HepG2 (cell line): ENCODE results near the gene PFKFB4. TPM values are rescaled to one million over a fixed set of nuclear protein-coding genes. Genes with fewer than 3 reads are reported as not detected.

ENCODE experiments used
- ARNT ChIP-seq: fragments of 450-650 bp; IDR thresholded peaks from 2 replicates; pipeline ENCODE4 v1.6.1; 2017
- HMG20B ChIP-seq: conservative IDR thresholded peaks from 2 replicates; pipeline ENCODE4 v1.6.1; 2016; ENCODE audit warnings: missing genetic modification reagents, missing compliant biosample characterization
- HNRNPK ChIP-seq: fragments of 200-400 bp; formaldehyde crosslinking; IDR thresholded peaks from 2 replicates; pipeline ENCODE4 v1.6.1; 2018; ENCODE audit warnings: low read length, low read depth, moderate library complexity, mild to moderate bottlenecking; ENCODE audit not compliant: poor library complexity, severe bottlenecking
- HNRNPUL1 ChIP-seq: fragments of 200-400 bp; formaldehyde crosslinking; IDR thresholded peaks from 2 replicates; pipeline ENCODE4 v1.6.1; 2017; ENCODE audit warnings: low read depth, mild to moderate bottlenecking, low read length, moderate library complexity
- PAWR ChIP-seq: sonication (generic); formaldehyde crosslinking; IDR thresholded peaks from 2 replicates; pipeline ENCODE4 v1.4.0; 2020; ENCODE audit warnings: missing genetic modification reagents, mild to moderate bottlenecking, borderline replicate concordance
- SIN3A ChIP-seq: IDR thresholded peaks from 2 replicates; pipeline ENCODE4 v1.6.1; 2011; ENCODE audit warnings: low read depth, mild to moderate bottlenecking, control low read depth, low read length, borderline replicate concordance
- SSRP1 ChIP-seq: IDR thresholded peaks from 2 replicates; pipeline ENCODE4 v1.6.1; 2016; ENCODE audit warnings: control low read depth
- TSC22D2 ChIP-seq: sonication (generic); formaldehyde crosslinking; IDR thresholded peaks from 2 replicates; pipeline ENCODE4 v1.5.1; 2020; ENCODE audit warnings: missing genetic modification reagents, mild to moderate bottlenecking, borderline replicate concordance
- ZBTB20 ChIP-seq: sonication (generic); formaldehyde crosslinking; IDR thresholded peaks from 2 replicates; pipeline ENCODE4 v1.8.1; 2023; ENCODE audit warnings: missing genetic modification reagents, low read depth, mild to moderate bottlenecking, borderline replicate concordance
- ZBTB38 ChIP-seq: sonication (generic); formaldehyde crosslinking; IDR thresholded peaks from 2 replicates; pipeline ENCODE4 v1.5.1; 2020; ENCODE audit warnings: mild to moderate bottlenecking, missing genetic modification reagents
- ZBTB7B ChIP-seq: sonication (generic); formaldehyde crosslinking; IDR thresholded peaks from 2 replicates; pipeline ENCODE4 v1.4.0; 2020; ENCODE audit warnings: missing genetic modification reagents
- ZNF101 ChIP-seq: sonication (generic); formaldehyde crosslinking; IDR thresholded peaks from 2 replicates; pipeline ENCODE4 v1.4.0; 2020; ENCODE audit warnings: mild to moderate bottlenecking, low read depth, missing genetic modification reagents, borderline replicate concordance
- ZNF749 ChIP-seq: sonication (generic); formaldehyde crosslinking; IDR thresholded peaks from 2 replicates; pipeline ENCODE4 v1.8.0; 2022; ENCODE audit warnings: mild to moderate bottlenecking, missing genetic modification reagents, moderate library complexity, borderline replicate concordance
- polyA plus RNA-seq, 8 experiments: library from polyadenylated mRNA; depleted of rRNA in 3 of 8; stranded (reverse) in 7 of 8; unstranded in 1 of 8; fragments of >200 nt; fragmentation: Illumina TruSeq in 4 of 8; extraction: Trizol in 4 of 8; gene quantifications; 2 replicates each; pipeline versions ENCODE4 v1.2.1 to v1.2.3, GENCODE V29; 2011 to 2016; ENCODE audit warnings: low read depth in 4 of 8, missing spikeins in 1 of 8, mixed read lengths in 1 of 8; ENCODE audit not compliant: insufficient read depth in 1 of 8
- total RNA-seq, 5 experiments: library from RNA; depleted of rRNA; stranded (reverse); fragments of >200 nt; fragmentation: Illumina TruSeq; extraction: Trizol; gene quantifications; 2 replicates each; pipeline ENCODE4 v1.2.3, GENCODE V29; 2016; ENCODE audit warnings: low read depth in 1 of 5
- TF ChIP-seq, protein P1 (sequence below): sonication (generic); formaldehyde crosslinking; IDR thresholded peaks from 2 replicates; pipeline ENCODE4 v1.4.0; 2020; ENCODE audit warnings: missing genetic modification reagents
- TF ChIP-seq, protein P2 (sequence below): sonication (generic); formaldehyde crosslinking; IDR thresholded peaks from 2 replicates; pipeline ENCODE4 v1.8.1; 2023; ENCODE audit warnings: mild to moderate bottlenecking, missing genetic modification reagents
- TF ChIP-seq, protein P3 (sequence below): fragments of 450-650 bp; IDR thresholded peaks from 2 replicates; pipeline ENCODE4 v1.6.1; 2016
- TF ChIP-seq, protein P4 (sequence below): sonication (generic); formaldehyde crosslinking; IDR thresholded peaks from 2 replicates; pipeline ENCODE4 v1.4.0; 2020; ENCODE audit warnings: mild to moderate bottlenecking, missing genetic modification reagents
- TF ChIP-seq, protein P5 (sequence below): sonication (generic); formaldehyde crosslinking; IDR thresholded peaks from 2 replicates; pipeline ENCODE4 v1.4.0; 2020; ENCODE audit warnings: missing genetic modification reagents
- TF ChIP-seq, protein P6 (sequence below): sonication (generic); formaldehyde crosslinking; IDR thresholded peaks from 2 replicates; pipeline ENCODE4 v1.8.1; 2023; ENCODE audit warnings: mild to moderate bottlenecking, moderate library complexity, missing genetic modification reagents
- TF ChIP-seq, protein P7 (sequence below): IDR thresholded peaks from 2 replicates; pipeline ENCODE4 v1.6.1; 2018; ENCODE audit warnings: missing genetic modification reagents, mild to moderate bottlenecking, missing compliant biosample characterization

PFKFB4 gene
- total and polyA plus RNA-seq, 2 of the 13 experiments (the other 11 are each of a cell fraction or from before 2014, with no cell fraction given), result 7.1 to 103 TPM

DNA sequence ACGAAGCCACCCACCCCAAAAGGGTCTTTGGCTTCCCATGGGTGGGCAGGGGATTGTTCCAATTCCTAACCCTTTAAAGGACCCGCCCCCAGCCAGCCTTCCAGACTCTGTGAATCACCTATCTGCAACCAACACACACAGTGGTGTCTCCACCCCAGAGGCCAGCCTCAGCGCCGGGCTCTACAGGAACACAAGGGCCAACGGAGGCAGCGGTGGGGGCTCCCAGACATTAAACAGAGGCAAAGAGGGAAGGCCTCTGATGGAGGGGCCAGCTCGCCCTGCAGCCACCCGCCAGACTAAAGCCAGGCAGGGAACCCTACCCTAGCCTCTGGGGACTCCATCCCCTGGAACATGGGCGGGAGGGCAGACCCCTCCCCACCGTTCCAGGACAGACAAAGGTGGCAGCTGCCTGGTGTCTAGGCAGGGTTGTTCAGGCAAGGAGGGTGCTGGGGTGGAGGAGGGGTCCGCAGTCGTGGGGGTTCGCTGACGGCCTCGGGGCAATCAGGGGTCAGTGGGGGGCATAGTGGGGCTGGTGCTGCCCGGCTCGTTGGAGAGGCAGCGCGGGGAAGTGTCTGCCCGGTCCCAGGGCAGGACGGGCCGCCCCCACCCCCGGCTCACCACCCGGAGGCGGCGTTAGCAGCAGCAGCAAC lies 53.1 kb downstream of the PFKFB4 start (continued):
- TF ChIP-seq ZNF749 (CRISPR knock-in tag) (no peak), ZBTB20 (CRISPR knock-in tag) (no peak), HNRNPUL1 (no peak), SSRP1 (CRISPR knock-in tag) (no peak), ARNT (no peak), ZNF101 (CRISPR knock-in tag) (no peak), ZBTB7B (CRISPR knock-in tag) (0 out of 2 replicates have a peak, but pooled peaks have one; percentile 14), HMG20B (CRISPR knock-in tag) (no peak), TSC22D2 (CRISPR knock-in tag) (no peak), SIN3A (no peak), PAWR (CRISPR knock-in tag) (no peak), HNRNPK (no peak), ZBTB38 (CRISPR knock-in tag) (no peak)
- TF ChIP-seq, protein P1, sequence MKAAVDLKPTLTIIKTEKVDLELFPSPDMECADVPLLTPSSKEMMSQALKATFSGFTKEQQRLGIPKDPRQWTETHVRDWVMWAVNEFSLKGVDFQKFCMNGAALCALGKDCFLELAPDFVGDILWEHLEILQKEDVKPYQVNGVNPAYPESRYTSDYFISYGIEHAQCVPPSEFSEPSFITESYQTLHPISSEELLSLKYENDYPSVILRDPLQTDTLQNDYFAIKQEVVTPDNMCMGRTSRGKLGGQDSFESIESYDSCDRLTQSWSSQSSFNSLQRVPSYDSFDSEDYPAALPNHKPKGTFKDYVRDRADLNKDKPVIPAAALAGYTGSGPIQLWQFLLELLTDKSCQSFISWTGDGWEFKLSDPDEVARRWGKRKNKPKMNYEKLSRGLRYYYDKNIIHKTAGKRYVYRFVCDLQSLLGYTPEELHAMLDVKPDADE (CRISPR knock-in tag), result no peak
- TF ChIP-seq, protein P2, sequence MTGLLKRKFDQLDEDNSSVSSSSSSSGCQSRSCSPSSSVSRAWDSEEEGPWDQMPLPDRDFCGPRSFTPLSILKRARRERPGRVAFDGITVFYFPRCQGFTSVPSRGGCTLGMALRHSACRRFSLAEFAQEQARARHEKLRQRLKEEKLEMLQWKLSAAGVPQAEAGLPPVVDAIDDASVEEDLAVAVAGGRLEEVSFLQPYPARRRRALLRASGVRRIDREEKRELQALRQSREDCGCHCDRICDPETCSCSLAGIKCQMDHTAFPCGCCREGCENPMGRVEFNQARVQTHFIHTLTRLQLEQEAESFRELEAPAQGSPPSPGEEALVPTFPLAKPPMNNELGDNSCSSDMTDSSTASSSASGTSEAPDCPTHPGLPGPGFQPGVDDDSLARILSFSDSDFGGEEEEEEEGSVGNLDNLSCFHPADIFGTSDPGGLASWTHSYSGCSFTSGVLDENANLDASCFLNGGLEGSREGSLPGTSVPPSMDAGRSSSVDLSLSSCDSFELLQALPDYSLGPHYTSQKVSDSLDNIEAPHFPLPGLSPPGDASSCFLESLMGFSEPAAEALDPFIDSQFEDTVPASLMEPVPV, result no peak
- TF ChIP-seq, protein P3, sequence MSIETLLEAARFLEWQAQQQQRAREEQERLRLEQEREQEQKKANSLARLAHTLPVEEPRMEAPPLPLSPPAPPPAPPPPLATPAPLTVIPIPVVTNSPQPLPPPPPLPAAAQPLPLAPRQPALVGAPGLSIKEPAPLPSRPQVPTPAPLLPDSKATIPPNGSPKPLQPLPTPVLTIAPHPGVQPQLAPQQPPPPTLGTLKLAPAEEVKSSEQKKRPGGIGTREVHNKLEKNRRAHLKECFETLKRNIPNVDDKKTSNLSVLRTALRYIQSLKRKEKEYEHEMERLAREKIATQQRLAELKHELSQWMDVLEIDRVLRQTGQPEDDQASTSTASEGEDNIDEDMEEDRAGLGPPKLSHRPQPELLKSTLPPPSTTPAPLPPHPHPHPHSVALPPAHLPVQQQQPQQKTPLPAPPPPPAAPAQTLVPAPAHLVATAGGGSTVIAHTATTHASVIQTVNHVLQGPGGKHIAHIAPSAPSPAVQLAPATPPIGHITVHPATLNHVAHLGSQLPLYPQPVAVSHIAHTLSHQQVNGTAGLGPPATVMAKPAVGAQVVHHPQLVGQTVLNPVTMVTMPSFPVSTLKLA, result no peak
- TF ChIP-seq, protein P4, sequence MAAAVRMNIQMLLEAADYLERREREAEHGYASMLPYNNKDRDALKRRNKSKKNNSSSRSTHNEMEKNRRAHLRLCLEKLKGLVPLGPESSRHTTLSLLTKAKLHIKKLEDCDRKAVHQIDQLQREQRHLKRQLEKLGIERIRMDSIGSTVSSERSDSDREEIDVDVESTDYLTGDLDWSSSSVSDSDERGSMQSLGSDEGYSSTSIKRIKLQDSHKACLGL (CRISPR knock-in tag), result no peak
- TF ChIP-seq, protein P5, sequence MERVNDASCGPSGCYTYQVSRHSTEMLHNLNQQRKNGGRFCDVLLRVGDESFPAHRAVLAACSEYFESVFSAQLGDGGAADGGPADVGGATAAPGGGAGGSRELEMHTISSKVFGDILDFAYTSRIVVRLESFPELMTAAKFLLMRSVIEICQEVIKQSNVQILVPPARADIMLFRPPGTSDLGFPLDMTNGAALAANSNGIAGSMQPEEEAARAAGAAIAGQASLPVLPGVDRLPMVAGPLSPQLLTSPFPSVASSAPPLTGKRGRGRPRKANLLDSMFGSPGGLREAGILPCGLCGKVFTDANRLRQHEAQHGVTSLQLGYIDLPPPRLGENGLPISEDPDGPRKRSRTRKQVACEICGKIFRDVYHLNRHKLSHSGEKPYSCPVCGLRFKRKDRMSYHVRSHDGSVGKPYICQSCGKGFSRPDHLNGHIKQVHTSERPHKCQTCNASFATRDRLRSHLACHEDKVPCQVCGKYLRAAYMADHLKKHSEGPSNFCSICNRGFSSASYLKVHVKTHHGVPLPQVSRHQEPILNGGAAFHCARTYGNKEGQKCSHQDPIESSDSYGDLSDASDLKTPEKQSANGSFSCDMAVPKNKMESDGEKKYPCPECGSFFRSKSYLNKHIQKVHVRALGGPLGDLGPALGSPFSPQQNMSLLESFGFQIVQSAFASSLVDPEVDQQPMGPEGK (CRISPR knock-in tag), result peak; percentile 16; the same call in 1 of the 2 replicates
- TF ChIP-seq, protein P6, sequence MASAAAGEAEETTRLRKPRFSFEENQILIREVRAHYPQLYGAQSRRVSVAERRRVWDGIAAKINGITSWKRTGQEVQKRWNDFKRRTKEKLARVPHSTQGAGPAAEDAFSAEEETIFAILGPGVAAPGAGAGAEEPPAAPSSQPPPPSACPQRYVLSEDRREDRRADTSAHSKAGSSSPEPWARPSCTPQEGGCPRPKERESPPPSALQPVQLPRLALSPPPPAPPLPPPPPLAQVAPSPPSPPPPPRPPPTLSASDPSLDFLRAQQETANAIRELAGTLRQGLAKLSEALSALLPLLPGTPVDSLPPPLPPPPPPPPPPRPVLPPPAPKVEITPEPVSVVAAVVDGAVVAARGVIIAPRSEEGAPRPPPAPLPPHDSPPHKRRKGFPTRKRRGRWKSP (CRISPR knock-in tag), result peak; percentile 76; the same call in 1 of the 2 replicates
- TF ChIP-seq, protein P7, sequence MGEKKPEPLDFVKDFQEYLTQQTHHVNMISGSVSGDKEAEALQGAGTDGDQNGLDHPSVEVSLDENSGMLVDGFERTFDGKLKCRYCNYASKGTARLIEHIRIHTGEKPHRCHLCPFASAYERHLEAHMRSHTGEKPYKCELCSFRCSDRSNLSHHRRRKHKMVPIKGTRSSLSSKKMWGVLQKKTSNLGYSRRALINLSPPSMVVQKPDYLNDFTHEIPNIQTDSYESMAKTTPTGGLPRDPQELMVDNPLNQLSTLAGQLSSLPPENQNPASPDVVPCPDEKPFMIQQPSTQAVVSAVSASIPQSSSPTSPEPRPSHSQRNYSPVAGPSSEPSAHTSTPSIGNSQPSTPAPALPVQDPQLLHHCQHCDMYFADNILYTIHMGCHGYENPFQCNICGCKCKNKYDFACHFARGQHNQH, result no peak
